ENCODE data around the gene IFNL1. TPM values are rescaled to one million over a fixed set of nuclear protein-coding genes. Genes with fewer than 3 reads are reported as not detected.

IFNL1 gene
- total RNA-seq, 4 donors from 2014 or later, result not detected

- no peak for DNase-seq
- 80% methylated on average over 4 of the region's 4 CpGs; no CpG with 5 or more reads in 1 of the 2 donors for WGBS, 2 donors (ENCODE audit: low coverage in 1 of 2)
- no peak overlapping the region for H3K27ac ChIP-seq
- H3K4me1 ChIP-seq, result peaks cover 0 to 8% (median 4%) of the 10 kb centered on the region in 4 donors
- TF ChIP-seq POLR2A (IDR thresholded peaks at IDR 0.05) (no peak), CTCF (IDR thresholded peaks at IDR 0.05) (no peak), POLR2AphosphoS5 (IDR thresholded peaks at IDR 0.05) (no peak), EP300 (IDR thresholded peaks at IDR 0.05; ENCODE audit: low read depth) (no peak)
- no peaks in the 10 kb centered on the region for H3K9me3 ChIP-seq
- intact Hi-C loops (cut with DNase I; ENCODE audit: low total_unique reads) (no loop called here), in situ Hi-C loops (cut with MboI; ENCODE audit: low pct_ligation_motif_present in 1 of 4, low pct_unique_long_range_greater_than_20kb in 1 of 4, low sequenced_read_pairs in 3 of 4) (no loop called here)
- no peaks in the 10 kb centered on the region for H3K36me3 ChIP-seq
- no peak overlapping the region for H3K4me3 ChIP-seq
- peaks cover 10% of the 10 kb centered on the region for H3K27me3 ChIP-seq
Measured at GRCh38 chr19:39317476-39317875, 21.3 kb downstream of the IFNL1 start.

- no peaks in the 10 kb centered on the region for H3K36me3 ChIP-seq
- no peak overlapping the region for H3K4me3 ChIP-seq
- DNase-seq, result no peak
- no peak for TF ChIP-seq CTCF (IDR thresholded peaks at IDR 0.05)
- TF ChIP-seq POLR2AphosphoS5 (IDR thresholded peaks at IDR 0.05), result no peak
- TF ChIP-seq EP300 (IDR thresholded peaks at IDR 0.05; ENCODE audit: low read depth), result no peak
- TF ChIP-seq POLR2A (IDR thresholded peaks at IDR 0.05), result no peak
- in situ Hi-C loops (cut with MboI; ENCODE audit: low pct_ligation_motif_present in 1 of 4, low pct_unique_long_range_greater_than_20kb in 1 of 4, low sequenced_read_pairs in 3 of 4) (no loop called here), intact Hi-C loops (cut with DNase I; ENCODE audit: low total_unique reads) (no loop called here)
- 96% methylated on average over 5 of the region's 5 CpGs; no CpG with 5 or more reads in 1 of the 2 donors for WGBS, 2 donors (ENCODE audit: low coverage in 1 of 2)
- peaks cover 0 to 8% (median 4%) of the 10 kb centered on the region in 4 donors for H3K4me1 ChIP-seq
- no peaks in the 10 kb centered on the region for H3K9me3 ChIP-seq
- H3K27me3 ChIP-seq, result peaks cover 10% of the 10 kb centered on the region
- no peak overlapping the region for H3K27ac ChIP-seq
Measured at GRCh38 chr19:39318071-39318470, 21.9 kb downstream of the IFNL1 start.

- DNase-seq, result no peak
- Histone ChIP-seq H3K4me1 (peaks cover 0 to 8% (median 4%) of the 10 kb centered on the region in 4 donors), H3K9me3 (no peaks in the 10 kb centered on the region), H3K4me3 (no peak overlapping the region), H3K27ac (no peak overlapping the region), H3K36me3 (no peaks in the 10 kb centered on the region), H3K27me3 (peaks cover 10% of the 10 kb centered on the region)
- 90 to 96% methylated on average over 2 to 4 of the region's 4 CpGs for WGBS, 2 donors (ENCODE audit: low coverage in 1 of 2)
- in situ Hi-C loops (cut with MboI; ENCODE audit: low pct_ligation_motif_present in 1 of 4, low pct_unique_long_range_greater_than_20kb in 1 of 4, low sequenced_read_pairs in 3 of 4) (no loop called here), intact Hi-C loops (cut with DNase I; ENCODE audit: low total_unique reads) (no loop called here)
- TF ChIP-seq CTCF (IDR thresholded peaks at IDR 0.05) (no peak), POLR2A (IDR thresholded peaks at IDR 0.05) (no peak), POLR2AphosphoS5 (IDR thresholded peaks at IDR 0.05) (no peak), EP300 (IDR thresholded peaks at IDR 0.05; ENCODE audit: low read depth) (no peak)
Measured at GRCh38 chr19:39318690-39319089, 22.5 kb downstream of the IFNL1 start.

GRCh38 chr19:39319098-39319891 is 23.1 kb downstream of the IFNL1 start:
- no peak for DNase-seq
- no peak overlapping the region for H3K4me3 ChIP-seq
- peaks cover 10% of the 10 kb centered on the region for H3K27me3 ChIP-seq
- in situ Hi-C loops (cut with MboI; ENCODE audit: low pct_ligation_motif_present in 1 of 4, low pct_unique_long_range_greater_than_20kb in 1 of 4, low sequenced_read_pairs in 3 of 4), result no loop called here
- no peaks in the 10 kb centered on the region for H3K9me3 ChIP-seq
- intact Hi-C loops (cut with DNase I; ENCODE audit: low total_unique reads), result no loop called here
- TF ChIP-seq CTCF (IDR thresholded peaks at IDR 0.05) (no peak), POLR2AphosphoS5 (IDR thresholded peaks at IDR 0.05) (no peak), POLR2A (IDR thresholded peaks at IDR 0.05) (no peak), EP300 (IDR thresholded peaks at IDR 0.05; ENCODE audit: low read depth) (no peak)
- 81% methylated on average over 5 of the region's 5 CpGs; no CpG with 5 or more reads in 1 of the 2 donors for WGBS, 2 donors (ENCODE audit: low coverage in 1 of 2)
- H3K27ac ChIP-seq, result no peak overlapping the region
- H3K36me3 ChIP-seq, result no peaks in the 10 kb centered on the region
- H3K4me1 ChIP-seq, result peaks cover 0 to 8% (median 4%) of the 10 kb centered on the region in 4 donors

All from transverse colon (tissue), 4 donors.